Measurements from ENCODE around the gene MDM4.
"Not testable (repeated sequence)": the region's sequence is repeated elsewhere in the genome, so short reads cannot be mapped to it uniquely, and the experiment has no call there.

MDM4 gene

GRCh38 chr1:204520834-204521709 lies 4.9 kb downstream of the MDM4 start:
- DNase-seq: no peak

GRCh38 chr1:204521941-204522521 lies 5.8 kb downstream of the MDM4 start:
- DNase-seq: not testable (repeated sequence)

GRCh38 chr1:204523605-204524215 lies 7.5 kb downstream of the MDM4 start:
- DNase-seq: no peak

- no peak for DNase-seq
Measured at GRCh38 chr1:204524986-204525385, 8.8 kb downstream of the MDM4 start.

- DNase-seq: no peak
Measured at GRCh38 chr1:204528241-204528640, 12.0 kb downstream of the MDM4 start.

- DNase-seq: no peak
Measured at GRCh38 chr1:204528677-204529076, 12.5 kb downstream of the MDM4 start.

- DNase-seq: no peak
Measured at GRCh38 chr1:204529371-204529895, 13.2 kb downstream of the MDM4 start.

- DNase-seq: no peak
Measured at GRCh38 chr1:204530932-204531331, 14.7 kb downstream of the MDM4 start.

- no peak for DNase-seq
Measured at GRCh38 chr1:204532832-204533231, 16.6 kb downstream of the MDM4 start.

GRCh38 chr1:204541626-204542025 lies 25.4 kb downstream of the MDM4 start:
- no peak for DNase-seq

- DNase-seq: no peak
Measured at GRCh38 chr1:204544321-204544720, 28.1 kb downstream of the MDM4 start.

- no peak for DNase-seq
Measured at GRCh38 chr1:204545202-204545601, 29.0 kb downstream of the MDM4 start.

GRCh38 chr1:204545881-204546280 lies 29.7 kb downstream of the MDM4 start:
- DNase-seq: no peak

GRCh38 chr1:204548265-204548664 lies 32.1 kb downstream of the MDM4 start:
- no peak for DNase-seq

GRCh38 chr1:204549313-204549712 lies 33.1 kb downstream of the MDM4 start:
- no peak for DNase-seq

GRCh38 chr1:204550926-204551325 lies 34.7 kb downstream of the MDM4 start:
- no peak for DNase-seq

GRCh38 chr1:204556458-204557052 lies 40.3 kb downstream of the MDM4 start:
- DNase-seq: no peak

GRCh38 chr1:204558467-204558866 lies 42.3 kb downstream of the MDM4 start:
- no peak for DNase-seq

- DNase-seq: not testable (repeated sequence)
Measured at GRCh38 chr1:204560002-204560401, 43.8 kb downstream of the MDM4 start.

- DNase-seq: no peak
Measured at GRCh38 chr1:204560590-204561150, 44.5 kb downstream of the MDM4 start.

- no peak for DNase-seq
Measured at GRCh38 chr1:204562075-204562990, 46.1 kb downstream of the MDM4 start.

GRCh38 chr1:204563307-204563706 lies 47.1 kb downstream of the MDM4 start:
- no peak for DNase-seq
